ENCODE measurements around the gene DGCR6L. TPM values are rescaled to one million over a fixed set of nuclear protein-coding genes. Genes with fewer than 3 reads are reported as not detected.
"Not testable (repeated sequence)": the region's sequence is repeated elsewhere in the genome, so short reads cannot be mapped to it uniquely, and the experiment has no call there.

Gene DGCR6L
- total RNA-seq, 1 experiment from 2014 or later: 68.5 TPM

- ATAC-seq: no peak
- no peak for DNase-seq (ENCODE audit: low spot score)
- Mint-ChIP-seq H3K27ac (no peak overlapping the region), H3K4me3 (no peak overlapping the region), H3K9me3 (no peaks in the 10 kb centered on the region), H3K27me3 (ENCODE audit: low read depth) (peaks cover 16% of the 10 kb centered on the region), H3K4me1 (no peaks in the 10 kb centered on the region), H3K36me3 (no peaks in the 10 kb centered on the region)
- POLR2A ChIA-PET: no interaction called here
- CTCF ChIA-PET: interaction anchor here (2.0 kb wide), 1 partner anchor 14 kb away, joined by 6 read pairs; the partner anchor contains the start of gene DGCR6L
- TF ChIP-seq ZNF219 (CRISPR knock-in tag; IDR thresholded peaks at IDR 0.05; ENCODE audit: borderline replicate concordance) (no peak), NFE2L1 (CRISPR knock-in tag; IDR thresholded peaks at IDR 0.05) (no peak), USF2 (CRISPR knock-in tag; IDR thresholded peaks at IDR 0.05) (no peak), ZNF416 (CRISPR knock-in tag; IDR thresholded peaks at IDR 0.05) (no peak), JUN (CRISPR knock-in tag; IDR thresholded peaks at IDR 0.05) (no peak), HMGA2 (CRISPR knock-in tag; IDR thresholded peaks at IDR 0.05) (no peak), ZBTB43 (CRISPR knock-in tag; IDR thresholded peaks at IDR 0.05) (no peak), ATF3 (CRISPR knock-in tag; conservative IDR thresholded peaks at IDR 0.05) (no peak), ZNF423 (CRISPR knock-in tag; IDR thresholded peaks at IDR 0.05) (no peak), ARID4B (CRISPR knock-in tag; IDR thresholded peaks at IDR 0.05; ENCODE audit: borderline replicate concordance) (no peak), PREB (CRISPR knock-in tag; IDR thresholded peaks at IDR 0.05; ENCODE audit: borderline replicate concordance) (no peak), SMAD3 (CRISPR knock-in tag; IDR thresholded peaks at IDR 0.05; ENCODE audit: borderline replicate concordance) (no peak)
Observed at GRCh38 chr22:20305894-20306645, 13.8 kb downstream of the DGCR6L start.

- H3K4me3 Mint-ChIP-seq, ATAC-seq: not testable (repeated sequence)
- CTCF ChIA-PET: interaction anchor here (2.0 kb wide), 1 partner anchor 14 kb away, joined by 6 read pairs; the partner anchor contains the start of gene DGCR6L
Observed at GRCh38 chr22:20305230-20305893, 14.5 kb downstream of the DGCR6L start.

More at GRCh38 chr22:20305230-20305893, 14.5 kb downstream of the DGCR6L start:
- peaks cover 23% of the 10 kb centered on the region for H3K27me3 Mint-ChIP-seq (ENCODE audit: low read depth)
- H3K27ac Mint-ChIP-seq; H3K9me3 Mint-ChIP-seq; DNase-seq (ENCODE audit: low spot score); H3K4me1 Mint-ChIP-seq; H3K36me3 Mint-ChIP-seq; POLR2A ChIA-PET: not testable (repeated sequence)

Data from WTC11 (cell line).